ENCODE measurements around the gene RYR3.

GRCh38 chr15:33722005-33722672 lies 411.4 kb downstream of the RYR3 start:
- no peak for TF ChIP-seq CTCF (IDR thresholded peaks at IDR 0.05)
- no peak for TF ChIP-seq ZFX (IDR thresholded peaks at IDR 0.05; ENCODE audit: borderline replicate concordance)
